NOMO-1 treated with DMSO at 0.1 percent for 48 hours (cell line): ENCODE results near the gene RAB3C.

ENCODE experiments used
- DNase-seq: peaks from one replicate; lab custom pipeline; 2025; ENCODE audit not compliant: unreplicated experiment; lab: John Stamatoyannopoulos, UW

Gene RAB3C

DNA sequence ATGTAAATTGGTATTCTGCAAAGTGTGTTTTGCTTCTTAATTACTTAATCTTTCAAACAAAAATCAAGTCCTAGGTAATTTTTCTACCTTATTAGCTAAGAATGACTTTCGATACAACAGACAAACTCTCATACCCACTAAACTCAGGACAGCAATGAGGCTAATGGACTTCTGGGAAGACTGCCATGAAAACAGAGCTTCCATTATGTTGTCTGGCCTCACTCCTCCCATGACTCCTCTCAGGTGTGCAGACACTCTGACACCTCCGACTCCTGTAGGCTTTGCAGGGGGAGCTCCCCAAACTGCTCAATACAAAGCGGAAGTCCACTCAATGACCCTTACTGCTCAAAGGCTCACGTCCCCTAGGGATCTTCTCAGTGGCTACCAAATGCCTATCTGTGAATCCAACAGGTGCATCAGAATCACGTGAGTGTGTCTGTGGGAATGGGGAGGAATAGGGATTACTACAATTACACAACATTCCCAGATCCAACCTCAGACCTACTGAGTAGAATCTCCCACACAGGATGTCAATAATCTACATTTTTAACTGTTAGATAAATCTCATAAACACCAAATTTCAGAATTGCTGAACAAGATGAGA is 289.9 kb downstream of the RAB3C start:
- no peak for DNase-seq

- DNase-seq = no peak
Measured at GRCh38 chr5:58875599-58875998, 292.7 kb downstream of the RAB3C start.

- DNase-seq = no peak
Measured at GRCh38 chr5:58885260-58885659, 302.4 kb downstream of the RAB3C start.

DNA sequence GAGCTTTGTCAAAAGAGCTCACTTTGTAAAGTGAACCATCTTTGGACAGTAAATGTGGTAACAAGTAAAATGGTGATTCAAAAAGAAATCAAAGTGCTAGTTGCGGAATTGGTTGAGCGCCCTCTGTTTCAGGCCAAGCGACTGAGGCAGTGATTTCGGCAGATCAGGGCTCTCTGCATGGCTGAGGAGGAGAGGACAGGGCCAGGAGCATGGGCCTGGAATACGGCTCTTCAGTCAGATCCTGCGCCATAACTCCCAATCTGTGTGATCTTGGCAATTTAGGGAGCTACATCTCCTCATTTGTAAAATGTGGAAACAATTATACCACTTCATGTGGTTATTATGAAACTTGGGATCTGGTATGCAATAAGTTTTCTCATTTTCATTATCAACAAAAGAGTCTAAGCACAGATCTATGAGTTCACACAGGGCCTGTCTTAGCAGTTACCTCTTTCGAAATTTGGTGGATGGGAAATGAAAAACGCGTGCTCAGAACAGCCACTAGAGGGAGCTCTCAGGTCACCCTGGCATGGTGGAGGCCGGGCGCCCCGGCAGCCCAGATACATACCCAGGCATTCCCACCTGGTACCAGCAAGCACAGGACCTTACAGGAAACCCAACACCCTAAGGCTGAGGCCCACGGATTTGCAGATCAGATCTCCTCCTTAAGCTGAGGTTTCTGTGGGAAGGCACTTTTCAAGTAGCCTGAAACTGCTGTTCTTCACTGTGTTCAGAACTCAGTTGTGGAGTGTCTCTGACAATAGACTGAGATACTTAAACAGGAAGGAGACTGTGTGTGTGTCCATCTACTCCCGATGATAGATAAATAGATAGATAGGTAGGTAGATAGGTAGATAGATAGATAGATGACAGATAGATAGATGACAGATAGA is 303.7 kb downstream of the RAB3C start:
- DNase-seq = peak; percentile 66

DNA sequence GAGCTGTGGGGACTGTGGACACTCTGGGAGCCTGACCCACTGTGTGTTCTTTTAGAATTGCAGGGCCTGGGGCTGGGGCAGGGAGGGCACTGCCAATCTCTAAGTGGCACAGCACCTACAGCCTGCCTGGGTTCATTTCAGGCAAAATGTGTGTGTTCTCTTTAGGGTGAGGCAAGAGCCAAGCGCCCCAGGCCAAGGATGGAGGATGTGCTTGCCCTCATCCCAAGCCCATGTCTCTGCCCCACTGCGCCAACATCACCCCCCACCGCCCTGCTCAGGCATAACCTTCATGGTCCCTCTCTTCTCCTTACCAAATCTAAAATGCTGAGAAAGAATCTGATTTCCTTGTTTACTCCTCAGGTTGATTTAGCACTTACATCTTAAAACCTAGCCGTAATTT is 304.4 kb downstream of the RAB3C start:
- DNase-seq = no peak

- no peak for DNase-seq
Measured at GRCh38 chr5:58887721-58888409, 305.0 kb downstream of the RAB3C start.

DNA sequence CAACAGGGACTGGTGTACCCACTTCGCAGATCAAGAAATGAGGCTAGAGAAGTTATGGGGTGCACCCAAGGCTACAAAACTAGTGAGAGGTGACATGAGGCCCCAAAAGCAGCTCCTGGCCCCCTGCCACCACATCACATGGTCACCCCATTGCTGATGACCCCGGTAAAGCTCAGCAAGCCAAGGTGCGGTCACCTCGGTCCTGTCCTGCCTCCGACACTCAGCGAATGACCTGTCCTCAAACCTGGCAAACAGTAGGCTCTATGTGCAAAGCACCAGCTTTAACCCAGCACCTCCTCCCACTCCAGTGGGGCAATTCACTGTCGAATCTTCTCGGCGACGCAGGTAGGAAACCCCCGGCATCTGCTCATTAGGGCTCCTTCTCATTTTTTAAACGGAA is 307.4 kb downstream of the RAB3C start:
- DNase-seq = no peak

DNA sequence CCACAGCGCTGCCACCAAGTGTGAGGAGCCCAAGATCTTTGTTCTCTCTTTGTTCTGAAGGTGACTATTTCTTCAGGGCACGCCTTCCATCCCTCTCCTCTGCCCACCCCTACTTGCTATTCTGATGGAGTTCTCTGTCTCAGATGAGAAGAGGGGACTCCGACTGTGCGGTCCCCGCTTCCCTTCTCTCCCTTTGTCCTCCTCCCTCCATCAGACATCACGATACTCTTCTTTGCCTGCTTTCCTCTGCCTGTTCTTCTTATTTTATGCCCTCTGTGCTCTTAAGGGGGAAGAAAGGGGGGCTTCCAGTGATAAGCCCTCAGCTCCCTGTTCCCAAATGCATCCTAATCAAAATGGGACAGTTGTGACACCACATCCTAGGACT is 307.8 kb downstream of the RAB3C start:
- no peak for DNase-seq

DNA sequence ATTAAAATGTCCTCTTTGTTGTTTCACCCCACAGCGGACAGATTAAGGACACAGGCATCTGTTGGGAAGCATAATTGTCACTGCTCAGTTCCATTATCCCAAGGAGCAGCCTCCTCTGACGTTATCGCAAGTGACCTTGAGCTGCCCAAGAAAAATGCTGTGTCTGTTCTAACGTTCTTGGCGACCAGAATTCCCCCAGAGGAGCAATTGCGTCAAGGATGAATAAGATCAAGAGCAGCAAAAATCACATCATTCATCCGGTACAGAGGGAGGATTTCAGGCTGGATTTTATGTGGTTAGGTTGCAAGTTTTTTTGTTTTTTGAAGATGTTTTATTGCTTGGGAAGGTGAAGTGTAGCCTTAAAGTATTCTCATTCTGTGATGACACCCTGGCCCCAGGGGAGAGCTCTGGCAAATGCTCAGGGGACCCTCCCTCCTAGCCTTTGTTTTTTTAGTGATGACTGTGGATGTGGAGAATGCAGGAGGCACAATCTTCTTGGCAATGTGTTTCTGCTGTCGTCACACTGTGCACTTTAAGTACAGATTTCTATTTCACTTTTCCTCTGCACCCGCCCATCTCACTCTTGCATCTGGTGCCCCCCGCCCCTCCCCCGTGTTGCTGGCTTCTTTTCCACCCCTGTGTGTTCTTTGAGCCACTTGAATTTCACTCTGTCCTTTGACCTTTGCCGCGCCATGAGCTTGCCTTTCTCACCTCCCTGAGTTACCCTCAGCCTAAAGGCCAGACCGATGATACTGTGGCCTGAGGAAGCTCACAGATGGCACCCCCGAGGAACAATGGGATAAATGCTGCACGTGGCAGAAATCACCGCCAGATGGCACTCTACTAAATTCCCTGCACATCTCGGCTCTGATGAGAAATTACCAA is 308.5 kb downstream of the RAB3C start:
- peak; percentile 35 for DNase-seq

- no peak for DNase-seq
Measured at GRCh38 chr5:58891971-58892343, 309.1 kb downstream of the RAB3C start.

DNA sequence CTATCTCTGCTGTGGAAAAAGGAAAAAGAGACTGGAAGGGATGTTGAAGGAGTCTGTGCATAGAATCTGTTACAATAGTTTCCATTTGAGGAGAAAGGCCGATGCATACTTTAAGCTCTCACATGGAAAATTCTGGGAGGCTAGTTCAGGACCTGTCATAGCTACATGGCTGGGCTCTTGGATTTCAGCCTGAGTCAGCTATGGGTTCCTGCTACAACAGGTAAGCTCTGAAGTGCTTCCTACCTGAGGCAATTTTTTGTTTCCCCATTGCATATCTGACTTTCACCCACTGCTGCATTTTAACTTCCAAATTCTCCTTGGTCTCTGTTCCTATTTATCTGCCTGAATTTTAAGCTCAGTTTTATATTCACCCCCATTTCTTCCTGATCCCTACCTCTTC is 310.7 kb downstream of the RAB3C start:
- DNase-seq = no peak

GRCh38 chr5:58898006-58898405 is 315.1 kb downstream of the RAB3C start:
- no peak for DNase-seq

DNA sequence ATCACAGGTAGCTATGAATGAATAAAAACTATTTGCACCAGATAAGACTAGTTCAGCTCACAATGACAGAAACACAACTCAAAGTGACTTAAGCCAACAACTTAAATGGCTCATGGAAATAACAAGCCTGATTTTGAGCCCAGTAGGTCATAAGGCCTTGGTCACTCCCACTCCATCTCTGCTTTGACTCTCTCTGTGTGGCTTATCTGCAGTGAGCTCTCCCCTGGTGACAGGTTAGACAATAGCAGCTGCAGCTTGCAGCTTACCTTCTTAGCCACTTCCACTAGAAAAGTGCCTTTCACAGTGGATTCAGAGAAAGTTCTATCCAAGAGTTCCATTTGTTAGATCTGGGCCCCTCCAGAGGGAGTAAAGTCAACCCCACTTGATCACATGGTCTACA is 315.7 kb downstream of the RAB3C start:
- DNase-seq = no peak

GRCh38 chr5:58901271-58901670 is 318.4 kb downstream of the RAB3C start:
- no peak for DNase-seq

- DNase-seq = no peak
Measured at GRCh38 chr5:58902305-58902704, 319.4 kb downstream of the RAB3C start.

- no peak for DNase-seq
Measured at GRCh38 chr5:58902765-58903164, 319.9 kb downstream of the RAB3C start.

- no peak for DNase-seq
Measured at GRCh38 chr5:58904737-58905136, 321.9 kb downstream of the RAB3C start.

DNA sequence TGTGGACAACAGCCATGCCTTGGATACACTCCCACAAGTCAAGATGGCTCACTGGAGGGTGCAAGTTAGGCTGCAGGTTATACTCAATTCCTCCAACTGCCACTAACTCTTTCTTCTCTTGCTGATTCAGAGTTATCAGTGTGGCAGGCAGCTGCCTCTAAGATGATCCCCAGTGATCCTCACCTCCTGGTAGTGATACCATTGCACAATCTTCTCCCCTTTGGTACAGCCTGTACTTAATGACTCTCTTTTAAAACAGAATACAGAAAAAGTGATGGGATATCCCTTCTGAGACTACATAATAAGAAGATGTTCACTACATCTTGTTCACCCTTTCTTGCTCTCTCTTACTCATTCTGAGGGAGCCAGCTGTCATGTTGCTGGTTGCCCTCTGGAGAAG is 323.1 kb downstream of the RAB3C start:
- no peak for DNase-seq
